GM18517 (cell line): ENCODE results near the gene MRPS17.

Source experiments
- ATAC-seq: cut with Tn5 transposase; IDR thresholded peaks from one replicate; pipeline ENCODE4 v1.9.1; 2021; ENCODE audit warnings: mild to moderate bottlenecking, moderate library complexity; ENCODE audit not compliant: unreplicated experiment

The MRPS17 gene

GRCh38 chr7:55970561-55970960 is 18.9 kb downstream of the MRPS17 start:
- ATAC-seq = no peak

GRCh38 chr7:55970978-55971377 is 19.3 kb downstream of the MRPS17 start:
- no peak for ATAC-seq

GRCh38 chr7:55973747-55974250 is 22.1 kb downstream of the MRPS17 start:
- ATAC-seq = no peak

GRCh38 chr7:55975988-55976633 is 24.4 kb downstream of the MRPS17 start:
- no peak for ATAC-seq

- ATAC-seq = no peak
Measured at GRCh38 chr7:55977831-55978230, 26.2 kb downstream of the MRPS17 start.

- ATAC-seq = no peak
Measured at GRCh38 chr7:55980266-55980665, 28.6 kb downstream of the MRPS17 start.

GRCh38 chr7:55983537-55983936 is 31.9 kb downstream of the MRPS17 start:
- no peak for ATAC-seq

- ATAC-seq = no peak
Measured at GRCh38 chr7:55992346-55992745, 40.7 kb downstream of the MRPS17 start.

GRCh38 chr7:55996856-55997500 is 45.3 kb downstream of the MRPS17 start:
- no peak for ATAC-seq

- no peak for ATAC-seq
Measured at GRCh38 chr7:56003749-56004148, 52.1 kb downstream of the MRPS17 start.
